DOHH2 (cell line): Measurements from ENCODE around the gene ARHGAP8.

Experiments used
- H3F3A ChIP-seq: fragments of 200-600 bp; sonication (generic), shearing (Covaris generic); 2 replicates; pipeline ENCODE4 v1.6.0; 2016; ENCODE audit warnings: antibody characterized with exemption, mild to moderate bottlenecking; ENCODE audit not compliant: control insufficient read depth, insufficient read depth
- H3K27ac ChIP-seq: fragments of 200-600 bp; sonication (generic); 2 replicates; pipeline ENCODE4 v1.5.1; 2014; ENCODE audit warnings: low read depth, mild to moderate bottlenecking, low read length, moderate library complexity
- H3K27me3 ChIP-seq: fragments of 200-600 bp; sonication (generic); 2 replicates; pipeline ENCODE4 v1.6.1; 2014; ENCODE audit warnings: mild to moderate bottlenecking, low read length, mixed read lengths; ENCODE audit not compliant: control insufficient read depth
- H3K36me3 ChIP-seq: fragments of 200-600 bp; sonication (generic); 2 replicates; pipeline ENCODE4 v1.6.1; 2014; ENCODE audit warnings: mild to moderate bottlenecking, low read length, moderate library complexity, mixed read lengths; ENCODE audit not compliant: control insufficient read depth
- H3K4me1 ChIP-seq: fragments of 200-600 bp; sonication (generic); 2 replicates; pipeline ENCODE4 v1.6.1; 2014; ENCODE audit warnings: mild to moderate bottlenecking, low read length, mixed read lengths; ENCODE audit not compliant: control insufficient read depth
- H3K4me2 ChIP-seq: fragments of 200-600 bp; sonication (generic); 2 replicates; pipeline ENCODE4 v1.6.0; 2014; ENCODE audit warnings: mild to moderate bottlenecking, low read length, moderate library complexity
- H3K4me3 ChIP-seq: fragments of 200-600 bp; sonication (generic); 2 replicates; pipeline ENCODE4 v1.5.1; 2014; ENCODE audit warnings: mild to moderate bottlenecking, low read length, mixed read lengths
- H3K79me2 ChIP-seq: fragments of 200-600 bp; sonication (generic); 2 replicates; pipeline ENCODE4 v1.6.1; 2014; ENCODE audit warnings: mild to moderate bottlenecking, low read length, mixed read lengths; ENCODE audit not compliant: control insufficient read depth
- H3K9me2 ChIP-seq: fragments of 200-600 bp; sonication (generic); replicated peaks from 2 replicates; pipeline ENCODE4 v1.6.1; 2014; ENCODE audit warnings: mild to moderate bottlenecking, low read length, mixed read lengths; ENCODE audit not compliant: control insufficient read depth
- H3K9me3 ChIP-seq: fragments of 200-600 bp; sonication (generic); 2 replicates; pipeline ENCODE4 v1.6.1; 2014; ENCODE audit warnings: antibody characterized with exemption, low read length, mixed read lengths; ENCODE audit not compliant: control insufficient read depth, insufficient read depth
- H4K20me1 ChIP-seq: fragments of 200-600 bp; sonication (generic); 2 replicates; pipeline ENCODE4 v1.6.0; 2014; ENCODE audit warnings: low read depth, mild to moderate bottlenecking, antibody characterized with exemption, low read length, moderate library complexity; ENCODE audit not compliant: control insufficient read depth, insufficient read depth
- CTCF ChIP-seq: fragments of 200-600 bp; sonication (generic); IDR thresholded peaks from one replicate; pipeline ENCODE4 v1.5.1; 2014; ENCODE audit warnings: antibody characterized with exemption, mild to moderate bottlenecking, low read depth, low read length; ENCODE audit not compliant: poor library complexity, severe bottlenecking
- EZH2phosphoT487 ChIP-seq: fragments of 200-600 bp; sonication (generic); IDR thresholded peaks from 2 replicates; pipeline ENCODE4 v1.6.1; 2017; ENCODE audit warnings: borderline replicate concordance, mild to moderate bottlenecking, antibody characterized with exemption, low read length, moderate library complexity, mixed read lengths

The ARHGAP8 gene

GRCh38 chr22:44782363-44782963, 30.1 kb downstream of the ARHGAP8 start:
- Histone ChIP-seq H3K27ac (no peak overlapping the region), H3K79me2 (no peaks in the 10 kb centered on the region), H3K4me1 (no peaks in the 10 kb centered on the region), H3K4me3 (no peak overlapping the region), H3K27me3 (no peaks in the 10 kb centered on the region), H3F3A (no peaks in the 10 kb centered on the region), H3K9me2 (no peaks in the 10 kb centered on the region), H3K36me3 (no peaks in the 10 kb centered on the region), H4K20me1 (no peaks in the 10 kb centered on the region), H3K4me2 (no peak overlapping the region), H3K9me3 (no peaks in the 10 kb centered on the region)
- TF ChIP-seq EZH2phosphoT487 (no peak), CTCF (no peak)

GRCh38 chr22:44783091-44783490, 30.7 kb downstream of the ARHGAP8 start:
- H3K4me2 ChIP-seq: no peak overlapping the region
- TF ChIP-seq EZH2phosphoT487 (no peak), CTCF (no peak)
- no peak overlapping the region for H3K27ac ChIP-seq

GRCh38 chr22:44783581-44783980, 31.2 kb downstream of the ARHGAP8 start:
- Histone ChIP-seq H3K9me3 (no peaks in the 10 kb centered on the region), H3K4me2 (no peak overlapping the region), H3K4me3 (no peak overlapping the region), H3K9me2 (no peaks in the 10 kb centered on the region), H3K27ac (no peak overlapping the region), H3K27me3 (no peaks in the 10 kb centered on the region), H3K79me2 (no peaks in the 10 kb centered on the region), H3F3A (no peaks in the 10 kb centered on the region), H3K4me1 (no peaks in the 10 kb centered on the region), H3K36me3 (no peaks in the 10 kb centered on the region), H4K20me1 (no peaks in the 10 kb centered on the region)
- TF ChIP-seq EZH2phosphoT487 (no peak), CTCF (no peak)

More at GRCh38 chr22:44783091-44783490, 30.7 kb downstream of the ARHGAP8 start:
- H3K79me2 ChIP-seq: no peaks in the 10 kb centered on the region
- no peaks in the 10 kb centered on the region for H3K36me3 ChIP-seq
- H3K4me1 ChIP-seq: no peaks in the 10 kb centered on the region
- no peaks in the 10 kb centered on the region for H4K20me1 ChIP-seq
- no peaks in the 10 kb centered on the region for H3K27me3 ChIP-seq
- no peaks in the 10 kb centered on the region for H3K9me2 ChIP-seq
- H3K4me3 ChIP-seq: no peak overlapping the region
- no peaks in the 10 kb centered on the region for H3F3A ChIP-seq
- no peaks in the 10 kb centered on the region for H3K9me3 ChIP-seq
